ENCODE results near the gene CNTNAP4. TPM values are rescaled to one million over a fixed set of nuclear protein-coding genes. Genes with fewer than 3 reads are reported as not detected.

The CNTNAP4 gene
- total and polyA plus RNA-seq, 2 of the 4 experiments (the other 2 are of a cell fraction), result not detected

GRCh38 chr16:76511203-76511602, 234.0 kb downstream of the CNTNAP4 start:
- no CpG with 5 or more reads among the region's 3 CpGs for WGBS, 2 experiments (ENCODE audit: extremely low coverage in 2 of 2, insufficient read length in 1 of 2)
- H3K27me3 ChIP-seq (ENCODE audit: control insufficient read depth, insufficient read depth, low read length), result no peaks in the 10 kb centered on the region
- H3K9me3 ChIP-seq (ENCODE audit: control insufficient read depth, insufficient read depth, low read length), result no peaks in the 10 kb centered on the region; the same call in 1 of the 2 replicates
- H3K79me1 ChIP-seq (ENCODE audit: low read depth in 1 of 2, low read length in 2 of 2), result no peaks in the 10 kb centered on the region
- H3K9ac ChIP-seq (ENCODE audit: low read depth, low read length), result no peak overlapping the region
- H3K9me1 ChIP-seq (ENCODE audit: insufficient read depth, low read length), result no peaks in the 10 kb centered on the region
- H4K8ac ChIP-seq (ENCODE audit: low read depth in 2 of 2, low read length in 2 of 2), result no peak overlapping the region
- no peak overlapping the region for H3K4me2 ChIP-seq (ENCODE audit: low read depth, low read length)
- in situ Hi-C loops (cut with MboI; ENCODE audit: low sequenced_read_pairs), result no loop called here
- intact Hi-C loops (cut with micrococcal nuclease), result no loop called here
- no peak overlapping the region for H2BK5ac ChIP-seq (ENCODE audit: low read depth, low read length, poor library complexity, severe bottlenecking)
- no peak overlapping the region for H3K18ac ChIP-seq (ENCODE audit: low read depth, low read length)
- no peak overlapping the region for H3K27ac ChIP-seq (ENCODE audit: insufficient read depth, low read length)
- no peak overlapping the region for H2BK120ac ChIP-seq (ENCODE audit: low read depth, low read length)
- H3K56ac ChIP-seq (ENCODE audit: extremely low read depth, insufficient read depth, low read length), result no peak overlapping the region
- H4K91ac ChIP-seq (ENCODE audit: insufficient read depth, low read depth, low read length), result no peak overlapping the region
- no peak overlapping the region for H2BK20ac ChIP-seq (ENCODE audit: low read depth, low read length)
- H3K14ac ChIP-seq (replicated peaks; ENCODE audit: low read depth, low read length), result no peak overlapping the region
- no peak overlapping the region for H3K23ac ChIP-seq (ENCODE audit: low read depth, low read length)
- H2AK5ac ChIP-seq (ENCODE audit: low read depth, low read length), result no peak overlapping the region
- H4K5ac ChIP-seq (ENCODE audit: low read depth, low read length), result no peak overlapping the region
- dilution Hi-C loops (cut with HindIII; ENCODE audit: low sequenced_read_pairs, unreplicated experiment), result no loop called here
- CTCF ChIA-PET, result no interaction called here
- no peak overlapping the region for H3K4ac ChIP-seq (ENCODE audit: low read depth, low read length)
- no peaks in the 10 kb centered on the region for H3K36me3 ChIP-seq (ENCODE audit: control insufficient read depth, insufficient read depth, low read length)
- TF ChIP-seq NFE2L2 (IDR thresholded peaks at IDR 0.05; ENCODE audit: low read depth, low read length) (no peak), RAD21 (IDR thresholded peaks at IDR 0.05; ENCODE audit: low read length) (no peak), RFX5 (IDR thresholded peaks at IDR 0.05; ENCODE audit: low read depth, low read length) (no peak), BHLHE40 (IDR thresholded peaks at IDR 0.05; ENCODE audit: low read depth, low read length) (no peak), ELK1 (IDR thresholded peaks at IDR 0.05; ENCODE audit: borderline replicate concordance, low read depth, low read length) (no peak)
- BruUV-seq (replicated peaks), result no TSS peak
- H2AFZ ChIP-seq (replicated peaks; ENCODE audit: low read length, poor library complexity), result no peak overlapping the region
- no peak overlapping the region for H2BK15ac ChIP-seq (ENCODE audit: low read depth, low read length)
- no peak overlapping the region for H2AK9ac ChIP-seq (replicated peaks; ENCODE audit: low read depth, low read length, poor library complexity)
- H3K4me1 ChIP-seq (ENCODE audit: control insufficient read depth, insufficient read depth, low read length), result no peaks in the 10 kb centered on the region
- no peak for DNase-seq
- no peak overlapping the region for H3K4me3 ChIP-seq (ENCODE audit: insufficient read depth, low read depth, low read length)
- no peaks in the 10 kb centered on the region for H4K20me1 ChIP-seq (ENCODE audit: insufficient read depth, low read length)
- POLR2A ChIA-PET (ENCODE audit: unreplicated experiment), result no interaction called here
- ATAC-seq (ENCODE audit: low read depth), result no peak
